NT2/D1 (cell line): ENCODE measurements around the gene CDC14B.

Experiments
- SUZ12 ChIP-seq: IDR thresholded peaks from 2 replicates; pipeline ENCODE4 v1.6.1; 2011; ENCODE audit not compliant: insufficient read length, insufficient read depth; ENCODE audit errors: extremely low read depth
- YY1 ChIP-seq: IDR thresholded peaks from 2 replicates; pipeline ENCODE4 v1.6.1; 2011; ENCODE audit not compliant: insufficient read length, insufficient read depth
- ZNF274 ChIP-seq: IDR thresholded peaks from 2 replicates; pipeline ENCODE4 v1.6.1; 2011; ENCODE audit warnings: mild to moderate bottlenecking, low read depth, low read length

- TF ChIP-seq ZNF274 (no peak), SUZ12 (no peak), YY1 (no peak)
Observed at GRCh38 chr9:96654450-96655197, 35.0 kb upstream of the CDC14B start.
